ENCODE results near the gene RHBDL1. TPM values are rescaled to one million over a fixed set of nuclear protein-coding genes. Genes with fewer than 3 reads are reported as not detected.

Gene RHBDL1
- total and polyA plus RNA-seq, 9 of the 15 experiments (the other 6 are each of a cell fraction or from before 2014, with no cell fraction given) = 0.03 to 5.6 (median 1.3) TPM; not detected in 1

- TF ChIP-seq HNRNPH1 (optimal IDR thresholded peaks at IDR 0.05; ENCODE audit: low read depth, low read length) (no peak), SRSF3 (IDR thresholded peaks at IDR 0.05; ENCODE audit: insufficient read depth, low read length) (no peak), NFYB (IDR thresholded peaks at IDR 0.05; ENCODE audit: extremely low read depth, insufficient read length) (no peak), EWSR1 (IDR thresholded peaks at IDR 0.05; ENCODE audit: borderline replicate concordance, low read depth, partially characterized antibody) (no peak), ARNT (IDR thresholded peaks at IDR 0.05) (no peak), E2F6 (IDR thresholded peaks at IDR 0.05; ENCODE audit: borderline replicate concordance in 1 of 2, extremely low read depth in 1 of 2, insufficient read depth in 1 of 2, insufficient read length in 1 of 2, low read depth in 1 of 2, low read length in 1 of 2, poor library complexity in 1 of 2, severe bottlenecking in 1 of 2) (peak in 1 of 2 experiments; percentile 74), MTA3 (IDR thresholded peaks at IDR 0.05; ENCODE audit: borderline replicate concordance) (no peak), FOXP4 (CRISPR knock-in tag; IDR thresholded peaks at IDR 0.05; ENCODE audit: borderline replicate concordance) (no peak; the same call in 1 of the 2 replicates), DLX4 (CRISPR knock-in tag; IDR thresholded peaks at IDR 0.05) (no peak), MGA (IDR thresholded peaks at IDR 0.05) (peak; percentile 78; the same call in 1 of the 2 replicates)
These were observed 8.1 kb downstream of the RHBDL1 start (continued) for GRCh38 chr16:683396-684070.

Measured in K562 (cell line).